GM19239 (cell line): ENCODE results near the gene COIL.
"Not testable (repeated sequence)": the region's sequence is repeated elsewhere in the genome, so short reads cannot be mapped to it uniquely, and the experiment has no call there.

Experiments used
- DNase-seq: peaks from one replicate; pipeline ENCODE4 v3.0.0; 2011; ENCODE audit warnings: low spot score; ENCODE audit not compliant: insufficient read length
- FAIRE-seq: peaks from 2 replicates; lab custom pipeline; 2011; peaks lifted over from hg19 to GRCh38; lab: Jason Lieb, UNC

Gene COIL

GRCh38 chr17:56938206-56938605 lies 22.6 kb downstream of the COIL start:
- DNase-seq, FAIRE-seq: not testable (repeated sequence)

- DNase-seq (no peak), FAIRE-seq (no peak)
Measured at GRCh38 chr17:56937687-56938086, 23.2 kb downstream of the COIL start.

GRCh38 chr17:56936697-56937322 lies 24.0 kb downstream of the COIL start:
- FAIRE-seq = no peak
- no peak for DNase-seq

- DNase-seq = no peak
Measured at GRCh38 chr17:56935461-56935860, 25.4 kb downstream of the COIL start.

GRCh38 chr17:56934280-56934679 lies 26.6 kb downstream of the COIL start:
- FAIRE-seq = no peak

More at GRCh38 chr17:56935461-56935860, 25.4 kb downstream of the COIL start:
- no peak for FAIRE-seq

GRCh38 chr17:56933868-56934267 lies 27.0 kb downstream of the COIL start:
- FAIRE-seq = no peak
- no peak for DNase-seq

More at GRCh38 chr17:56934280-56934679, 26.6 kb downstream of the COIL start:
- DNase-seq = no peak

GRCh38 chr17:56933151-56933745 lies 27.6 kb downstream of the COIL start:
- no peak for DNase-seq
- no peak for FAIRE-seq

GRCh38 chr17:56930739-56931337 lies 30.0 kb downstream of the COIL start:
- FAIRE-seq = no peak
- DNase-seq = no peak

- no peak for FAIRE-seq
- DNase-seq = no peak
Measured at GRCh38 chr17:56929362-56929969, 31.4 kb downstream of the COIL start.

- DNase-seq = no peak
- FAIRE-seq = no peak
Measured at GRCh38 chr17:56928586-56928985, 32.3 kb downstream of the COIL start.

GRCh38 chr17:56926704-56927103 lies 34.1 kb downstream of the COIL start:
- FAIRE-seq = no peak
- no peak for DNase-seq

GRCh38 chr17:56926270-56926669 lies 34.6 kb downstream of the COIL start:
- no peak for FAIRE-seq

GRCh38 chr17:56925088-56925487 lies 35.8 kb downstream of the COIL start:
- FAIRE-seq (no peak), DNase-seq (no peak)

More at GRCh38 chr17:56926270-56926669, 34.6 kb downstream of the COIL start:
- no peak for DNase-seq

- FAIRE-seq = no peak
- no peak for DNase-seq
Measured at GRCh38 chr17:56919717-56920116, 41.1 kb downstream of the COIL start.

- FAIRE-seq = no peak
Measured at GRCh38 chr17:56918916-56919315, 41.9 kb downstream of the COIL start.

GRCh38 chr17:56917559-56918296 lies 43.1 kb downstream of the COIL start:
- no peak for FAIRE-seq

More at GRCh38 chr17:56918916-56919315, 41.9 kb downstream of the COIL start:
- DNase-seq = no peak

GRCh38 chr17:56914581-56915273 lies 46.1 kb downstream of the COIL start:
- FAIRE-seq (peak; percentile 64), DNase-seq (no peak)

More at GRCh38 chr17:56917559-56918296, 43.1 kb downstream of the COIL start:
- DNase-seq = no peak

GRCh38 chr17:56913867-56914580 lies 46.8 kb downstream of the COIL start, which contains the start of gene TRIM25:
TRIM25 (minus strand) TSS chr17:56914049; CDS start chr17:56913988, 61 bp downstream.
- peak; percentile 82 for FAIRE-seq
- DNase-seq = peak; percentile 92

- FAIRE-seq = no peak
- DNase-seq = no peak
Measured at GRCh38 chr17:56913353-56913866, 47.4 kb downstream of the COIL start.
